Endothelial cell of umbilical vein (primary cell): Measurements from ENCODE around the gene PPP1R3D. TPM values are rescaled to one million over a fixed set of nuclear protein-coding genes. Genes with fewer than 3 reads are reported as not detected.
"Not testable (repeated sequence)": the region's sequence is repeated elsewhere in the genome, so short reads cannot be mapped to it uniquely, and the experiment has no call there.

ENCODE experiments used
- BruUV-seq: library from RNA; stranded (reverse); fragments of 400-500 nt; replicated peaks from 2 replicates; lab custom pipeline; 2021; lab: Mats Ljungman, UMichigan
- CTCF ChIA-PET: fragments of 300-600, 350-600 bp; sonication (Branson Sonifier 250); formaldehyde crosslinking; loops from one replicate; lab custom pipeline; 2021; ENCODE audit warnings: antibody characterized with exemption, inconsistent platforms; lab: Charles Lee
- POLR2A ChIA-PET: fragments of 300-600, 350-600 bp; sonication (Branson Sonifier 250); formaldehyde crosslinking; loops from one replicate; lab custom pipeline; 2021; ENCODE audit warnings: antibody characterized with exemption, inconsistent platforms; lab: Charles Lee
- DNase-seq: peaks from one replicate; pipeline ENCODE4 v3.0.0-alpha.2; 2011; ENCODE audit warnings: low read depth, low spot score
- FAIRE-seq: peaks from 2 replicates; lab custom pipeline; 2011; peaks lifted over from hg19 to GRCh38; lab: Jason Lieb, UNC
- H2AFZ ChIP-seq: 2 replicates; pipeline ENCODE4 v1.6.0; 2012; ENCODE audit warnings: low read depth, low read length, control low read depth, inconsistent platforms
- H3K27ac ChIP-seq: 2 replicates; pipeline ENCODE4 v1.5.1; 2011; ENCODE audit warnings: low read depth, mild to moderate bottlenecking, control low read depth, low read length, moderate library complexity; ENCODE audit not compliant: insufficient read depth
- H3K27me3 ChIP-seq, 2 experiments: 2 replicates each; pipeline versions ENCODE4 v1.6.0 to v1.6.1; 2011; ENCODE audit warnings: low read length in 2 of 2, mixed read lengths in 1 of 2; ENCODE audit not compliant: control insufficient read depth in 2 of 2, insufficient read depth in 2 of 2
- H3K36me3 ChIP-seq, 2 experiments: 2 replicates in 1 of 2; 3 replicates in 1 of 2; pipeline ENCODE4 v1.5.1; 2011; ENCODE audit warnings: low read length in 2 of 2, mild to moderate bottlenecking in 1 of 2, moderate library complexity in 1 of 2; ENCODE audit not compliant: control insufficient read depth in 2 of 2, insufficient read depth in 2 of 2; ENCODE audit errors: extremely low read depth in 1 of 2
- H3K4me1 ChIP-seq: 3 replicates; pipeline ENCODE4 v1.5.1; 2011; ENCODE audit warnings: mild to moderate bottlenecking, low read length; ENCODE audit not compliant: control insufficient read depth, insufficient read depth; ENCODE audit errors: extremely low read depth
- H3K4me2 ChIP-seq: 2 replicates; pipeline ENCODE4 v1.6.1; 2011; ENCODE audit warnings: low read length, control low read depth, mixed read lengths; ENCODE audit not compliant: insufficient read depth
- H3K4me3 ChIP-seq, 3 experiments: fragments of 200-600 bp in 1 of 3; sonication (generic), shearing (Covaris generic) in 1 of 3; replicated peaks in 1 of 3; 2 replicates each; pipeline ENCODE4 v1.5.1; 2011 to 2016; ENCODE audit warnings: control low read depth in 3 of 3, low read length in 3 of 3, mild to moderate bottlenecking in 2 of 3, inconsistent platforms in 1 of 3, low read depth in 1 of 3, moderate library complexity in 1 of 3; ENCODE audit not compliant: insufficient read depth in 1 of 3
- H3K79me2 ChIP-seq: 2 replicates; pipeline ENCODE4 v1.6.0; 2012; ENCODE audit warnings: low read length, inconsistent platforms; ENCODE audit not compliant: control insufficient read depth, insufficient read depth
- H3K9ac ChIP-seq: replicated peaks from 2 replicates; pipeline ENCODE3; 2011; ENCODE audit warnings: low read length, control low read depth; ENCODE audit not compliant: insufficient read depth; ENCODE audit errors: extremely low read depth
- H3K9me1 ChIP-seq: replicated peaks from 3 replicates; pipeline ENCODE4 v1.6.0; 2011; ENCODE audit warnings: mild to moderate bottlenecking, low read length; ENCODE audit not compliant: control insufficient read depth, insufficient read depth; ENCODE audit errors: extremely low read depth
- H3K9me3 ChIP-seq: replicated peaks from 2 replicates; pipeline ENCODE4 v1.5.1; 2012; ENCODE audit warnings: low read length, inconsistent platforms; ENCODE audit not compliant: control insufficient read depth, insufficient read depth
- H4K20me1 ChIP-seq: replicated peaks from 2 replicates; pipeline ENCODE3; 2011; ENCODE audit warnings: mild to moderate bottlenecking, low read length; ENCODE audit not compliant: control insufficient read depth, insufficient read depth; ENCODE audit errors: extremely low read depth
- EZH2 ChIP-seq: IDR thresholded peaks from 2 replicates; pipeline ENCODE4 v1.6.1; 2012; ENCODE audit warnings: borderline replicate concordance, low read depth, mild to moderate bottlenecking, moderate library complexity, low read length, inconsistent platforms; ENCODE audit not compliant: severe bottlenecking
- FOS ChIP-seq: IDR thresholded peaks from 2 replicates; pipeline ENCODE4 v1.6.1; 2011; ENCODE audit warnings: mild to moderate bottlenecking, low read length, moderate library complexity, borderline replicate concordance; ENCODE audit not compliant: insufficient read depth
- GATA2 ChIP-seq: IDR thresholded peaks from 2 replicates; pipeline ENCODE4 v1.7.0; 2011; ENCODE audit warnings: low read depth, mild to moderate bottlenecking, moderate library complexity, mixed read lengths, low read length; ENCODE audit not compliant: insufficient read length, insufficient read depth
- JUN ChIP-seq: IDR thresholded peaks from 2 replicates; pipeline ENCODE4 v1.6.1; 2011; ENCODE audit warnings: borderline replicate concordance, low read depth; ENCODE audit not compliant: insufficient read length, insufficient read depth
- MYC ChIP-seq: IDR thresholded peaks from one replicate; pipeline ENCODE4 v1.6.1; 2011; ENCODE audit warnings: mild to moderate bottlenecking, low read depth, low read length
- POLR2A ChIP-seq: IDR thresholded peaks from 2 replicates; pipeline ENCODE4 v1.6.1; 2012; ENCODE audit warnings: low read depth, mild to moderate bottlenecking, control low read depth, low read length
- POLR2AphosphoS5 ChIP-seq: IDR thresholded peaks from 2 replicates; pipeline ENCODE4 v1.6.1; 2012; ENCODE audit warnings: low read depth, mild to moderate bottlenecking, control low read depth, low read length, moderate library complexity; ENCODE audit not compliant: insufficient read depth
- dilution Hi-C: fragments of 300-500 bp; cut with MboI; formaldehyde crosslinking; loops from one replicate; pipeline ENCODE4 v1.15.0; 2019; ENCODE audit warnings: low sequenced_read_pairs; ENCODE audit not compliant: extremely low pct_ligation_motif_present
- intact Hi-C: fragments of 100-400 bp; cut with micrococcal nuclease; formaldehyde crosslinking; loops from one replicate; pipeline ENCODE4 v1.10.0; 2022
- polyA plus RNA-seq, 4 experiments: library from polyadenylated mRNA; depleted of rRNA in 3 of 4; stranded (reverse) in 3 of 4; unstranded in 1 of 4; fragments of >200 nt; gene quantifications; 2 replicates each; pipeline versions ENCODE4 v1.2.1 to v1.2.3, GENCODE V29; 2011 to 2012; ENCODE audit warnings: missing spikeins in 1 of 4
- total RNA-seq: library from RNA; stranded (reverse); gene quantifications from 2 replicates; pipeline ENCODE4 v1.2.3, GENCODE V29; 2021
- TF ChIP-seq, protein P1 (sequence below): IDR thresholded peaks from 2 replicates; pipeline ENCODE4 v1.6.1; 2011; ENCODE audit not compliant: insufficient read depth, insufficient read length
- TF ChIP-seq, protein P2 (sequence below), 2 donors: IDR thresholded peaks; 1 replicate in 1 of 2; 2 replicates in 1 of 2; pipeline ENCODE4 v1.5.1; 2011; ENCODE audit warnings: low read length in 2 of 2, mild to moderate bottlenecking in 2 of 2, moderate library complexity in 2 of 2, control low read depth in 1 of 2, inconsistent platforms in 1 of 2, low read depth in 1 of 2; ENCODE audit not compliant: insufficient read depth in 1 of 2; ENCODE audit errors: extremely low read depth in 1 of 2

PPP1R3D gene
- total and polyA plus RNA-seq, 2 donors (not counting 3 experiments of a cell fraction or from before 2014, with no cell fraction given): 1.7 to 5.2 TPM

- H3K27ac ChIP-seq, H3K79me2 ChIP-seq, H3K9ac ChIP-seq, H3K36me3 ChIP-seq, POLR2A ChIA-PET, intact Hi-C loops, H2AFZ ChIP-seq, H3K4me1 ChIP-seq, DNase-seq, H3K9me3 ChIP-seq, H3K9me1 ChIP-seq, FAIRE-seq, H3K4me3 ChIP-seq, H3K27me3 ChIP-seq, dilution Hi-C loops, H4K20me1 ChIP-seq, BruUV-seq, H3K4me2 ChIP-seq: not testable (repeated sequence)
- CTCF ChIA-PET: interaction anchor here (1.0 kb wide), 1 partner anchor 38 kb away, joined by 3 read pairs; no protein-coding TSS in a partner anchor
These were observed 50.1 kb downstream of the PPP1R3D start for GRCh38 chr20:59890035-59890434.

- no peak overlapping the region for H3K27ac ChIP-seq
- POLR2A ChIA-PET: no interaction called here
- H3K27me3 ChIP-seq: no peaks in the 10 kb centered on the region
These were observed 52.1 kb downstream of the PPP1R3D start for GRCh38 chr20:59888050-59888449.

More at GRCh38 chr20:59888050-59888449, 52.1 kb downstream of the PPP1R3D start:
- no peaks in the 10 kb centered on the region for H3K9me3 ChIP-seq
- no peaks in the 10 kb centered on the region for H3K79me2 ChIP-seq
- H4K20me1 ChIP-seq: no peaks in the 10 kb centered on the region
- H3K36me3 ChIP-seq: no peaks in the 10 kb centered on the region
- DNase-seq (no peak), FAIRE-seq (no peak)
- no peaks in the 10 kb centered on the region for H3K9me1 ChIP-seq
- H2AFZ ChIP-seq: no peak overlapping the region
- no peak for TF ChIP-seq POLR2A
- no peak for TF ChIP-seq POLR2AphosphoS5
- no peak for TF ChIP-seq GATA2
- TF ChIP-seq, protein P1, sequence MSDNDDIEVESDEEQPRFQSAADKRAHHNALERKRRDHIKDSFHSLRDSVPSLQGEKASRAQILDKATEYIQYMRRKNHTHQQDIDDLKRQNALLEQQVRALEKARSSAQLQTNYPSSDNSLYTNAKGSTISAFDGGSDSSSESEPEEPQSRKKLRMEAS: no peak
- no peak for TF ChIP-seq FOS
- TF ChIP-seq MYC: no peak
- no peak for TF ChIP-seq JUN
- TF ChIP-seq EZH2: no peak
- TF ChIP-seq, protein P2, sequence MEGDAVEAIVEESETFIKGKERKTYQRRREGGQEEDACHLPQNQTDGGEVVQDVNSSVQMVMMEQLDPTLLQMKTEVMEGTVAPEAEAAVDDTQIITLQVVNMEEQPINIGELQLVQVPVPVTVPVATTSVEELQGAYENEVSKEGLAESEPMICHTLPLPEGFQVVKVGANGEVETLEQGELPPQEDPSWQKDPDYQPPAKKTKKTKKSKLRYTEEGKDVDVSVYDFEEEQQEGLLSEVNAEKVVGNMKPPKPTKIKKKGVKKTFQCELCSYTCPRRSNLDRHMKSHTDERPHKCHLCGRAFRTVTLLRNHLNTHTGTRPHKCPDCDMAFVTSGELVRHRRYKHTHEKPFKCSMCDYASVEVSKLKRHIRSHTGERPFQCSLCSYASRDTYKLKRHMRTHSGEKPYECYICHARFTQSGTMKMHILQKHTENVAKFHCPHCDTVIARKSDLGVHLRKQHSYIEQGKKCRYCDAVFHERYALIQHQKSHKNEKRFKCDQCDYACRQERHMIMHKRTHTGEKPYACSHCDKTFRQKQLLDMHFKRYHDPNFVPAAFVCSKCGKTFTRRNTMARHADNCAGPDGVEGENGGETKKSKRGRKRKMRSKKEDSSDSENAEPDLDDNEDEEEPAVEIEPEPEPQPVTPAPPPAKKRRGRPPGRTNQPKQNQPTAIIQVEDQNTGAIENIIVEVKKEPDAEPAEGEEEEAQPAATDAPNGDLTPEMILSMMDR (IDR thresholded peaks at IDR 0.05; ENCODE audit: extremely low read depth in 1 of 2, insufficient read depth in 1 of 2, low read depth in 1 of 2, low read length in 2 of 2): no peak
- intact Hi-C loops (no loop called here), dilution Hi-C loops (no loop called here)
- no TSS peak for BruUV-seq
- H3K9ac ChIP-seq: no peak overlapping the region
- H3K4me3 ChIP-seq: no peak overlapping the region
- H3K4me2 ChIP-seq: no peak overlapping the region
- CTCF ChIA-PET: no interaction called here
- no peaks in the 10 kb centered on the region for H3K4me1 ChIP-seq
